ENCODE data around the gene PAN3. TPM values are rescaled to one million over a fixed set of nuclear protein-coding genes. Genes with fewer than 3 reads are reported as not detected.

The PAN3 gene
- total and polyA plus RNA-seq, 9 donors = 16.5 to 24.0 (median 18.7) TPM

GRCh38 chr13:28163587-28163986, 25.2 kb downstream of the PAN3 start:
- no CpG with 5 or more reads among the region's 4 CpGs for WGBS (ENCODE audit: insufficient coverage)
- no peak overlapping the region for H3K4me3 ChIP-seq (ENCODE audit: low read length)
- no peak for DNase-seq
- no peak overlapping the region for H3K27ac ChIP-seq (ENCODE audit: low read length)
- H3K4me1 ChIP-seq (ENCODE audit: control insufficient read depth, insufficient read depth, low read length) = no peaks in the 10 kb centered on the region
- H3K36me3 ChIP-seq (ENCODE audit: control insufficient read depth, insufficient read depth, low read length) = no peaks in the 10 kb centered on the region
- no peaks in the 10 kb centered on the region for H3K27me3 ChIP-seq (ENCODE audit: control insufficient read depth, insufficient read depth, low read length)
- H3K9me3 ChIP-seq (replicated peaks; ENCODE audit: control insufficient read depth, low read depth, low read length) = no peaks in the 10 kb centered on the region

GRCh38 chr13:28166257-28166656, 27.9 kb downstream of the PAN3 start:
- H3K36me3 ChIP-seq (ENCODE audit: control insufficient read depth, insufficient read depth, low read length) = no peaks in the 10 kb centered on the region
- no peak overlapping the region for H3K4me3 ChIP-seq (ENCODE audit: low read length)
- no peak overlapping the region for H3K27ac ChIP-seq (ENCODE audit: low read length)
- H3K4me1 ChIP-seq (ENCODE audit: control insufficient read depth, insufficient read depth, low read length) = no peaks in the 10 kb centered on the region
- no peaks in the 10 kb centered on the region for H3K27me3 ChIP-seq (ENCODE audit: control insufficient read depth, insufficient read depth, low read length)
- 100% methylated on average over 1 of the region's 1 CpG for WGBS (ENCODE audit: insufficient coverage)
- no peaks in the 10 kb centered on the region for H3K9me3 ChIP-seq (replicated peaks; ENCODE audit: control insufficient read depth, low read depth, low read length)
- no peak for DNase-seq

- no peak overlapping the region for H3K4me3 ChIP-seq (ENCODE audit: low read length)
- no peak overlapping the region for H3K27ac ChIP-seq (ENCODE audit: low read length)
- peaks cover 4% of the 10 kb centered on the region for H3K36me3 ChIP-seq (ENCODE audit: control insufficient read depth, insufficient read depth, low read length)
- no peak for DNase-seq
- WGBS (ENCODE audit: insufficient coverage) = 100% methylated on average over 3 of the region's 5 CpGs
- H3K4me1 ChIP-seq (ENCODE audit: control insufficient read depth, insufficient read depth, low read length) = no peaks in the 10 kb centered on the region
- no peaks in the 10 kb centered on the region for H3K9me3 ChIP-seq (replicated peaks; ENCODE audit: control insufficient read depth, low read depth, low read length)
- H3K27me3 ChIP-seq (ENCODE audit: control insufficient read depth, insufficient read depth, low read length) = no peaks in the 10 kb centered on the region
Observed at GRCh38 chr13:28171266-28171665, 32.9 kb downstream of the PAN3 start.

- Histone ChIP-seq H3K36me3 (ENCODE audit: control insufficient read depth, insufficient read depth, low read length) (peaks cover 4% of the 10 kb centered on the region), H3K4me1 (ENCODE audit: control insufficient read depth, insufficient read depth, low read length) (no peaks in the 10 kb centered on the region), H3K9me3 (replicated peaks; ENCODE audit: control insufficient read depth, low read depth, low read length) (no peaks in the 10 kb centered on the region), H3K27ac (ENCODE audit: low read length) (no peak overlapping the region), H3K4me3 (ENCODE audit: low read length) (no peak overlapping the region), H3K27me3 (ENCODE audit: control insufficient read depth, insufficient read depth, low read length) (no peaks in the 10 kb centered on the region)
- DNase-seq = no peak
- WGBS (ENCODE audit: insufficient coverage) = 100% methylated on average over 1 of the region's 2 CpGs
Observed at GRCh38 chr13:28172947-28173346, 34.6 kb downstream of the PAN3 start.

- Histone ChIP-seq H3K27me3 (ENCODE audit: control insufficient read depth, insufficient read depth, low read length) (no peaks in the 10 kb centered on the region), H3K27ac (ENCODE audit: low read length) (no peak overlapping the region), H3K36me3 (ENCODE audit: control insufficient read depth, insufficient read depth, low read length) (peaks cover 4% of the 10 kb centered on the region), H3K9me3 (replicated peaks; ENCODE audit: control insufficient read depth, low read depth, low read length) (no peaks in the 10 kb centered on the region), H3K4me1 (ENCODE audit: control insufficient read depth, insufficient read depth, low read length) (no peaks in the 10 kb centered on the region), H3K4me3 (ENCODE audit: low read length) (no peak overlapping the region)
- no peak for DNase-seq
Observed at GRCh38 chr13:28173793-28174192, 35.4 kb downstream of the PAN3 start.

GRCh38 chr13:28177327-28177726, 39.0 kb downstream of the PAN3 start:
- Histone ChIP-seq H3K4me3 (ENCODE audit: low read length) (no peak overlapping the region), H3K4me1 (ENCODE audit: control insufficient read depth, insufficient read depth, low read length) (no peaks in the 10 kb centered on the region), H3K9me3 (replicated peaks; ENCODE audit: control insufficient read depth, low read depth, low read length) (no peaks in the 10 kb centered on the region), H3K36me3 (ENCODE audit: control insufficient read depth, insufficient read depth, low read length) (peaks cover 6% of the 10 kb centered on the region), H3K27ac (ENCODE audit: low read length) (no peak overlapping the region), H3K27me3 (ENCODE audit: control insufficient read depth, insufficient read depth, low read length) (no peaks in the 10 kb centered on the region)
- no peak for DNase-seq

GRCh38 chr13:28177877-28178276, 39.5 kb downstream of the PAN3 start:
- WGBS (ENCODE audit: insufficient coverage) = no CpG with 5 or more reads among the region's 1 CpG
- no peak for DNase-seq

GRCh38 chr13:28179974-28180373, 41.6 kb downstream of the PAN3 start:
- H3K36me3 ChIP-seq (ENCODE audit: control insufficient read depth, insufficient read depth, low read length) = peaks cover 6% of the 10 kb centered on the region
- H3K27ac ChIP-seq (ENCODE audit: low read length) = no peak overlapping the region
- no peaks in the 10 kb centered on the region for H3K27me3 ChIP-seq (ENCODE audit: control insufficient read depth, insufficient read depth, low read length)
- no peaks in the 10 kb centered on the region for H3K4me1 ChIP-seq (ENCODE audit: control insufficient read depth, insufficient read depth, low read length)
- DNase-seq = no peak
- no peaks in the 10 kb centered on the region for H3K9me3 ChIP-seq (replicated peaks; ENCODE audit: control insufficient read depth, low read depth, low read length)
- no peak overlapping the region for H3K4me3 ChIP-seq (ENCODE audit: low read length)

More at GRCh38 chr13:28177877-28178276, 39.5 kb downstream of the PAN3 start:
- H3K27ac ChIP-seq (ENCODE audit: low read length) = no peak overlapping the region
- H3K4me3 ChIP-seq (ENCODE audit: low read length) = no peak overlapping the region
- H3K9me3 ChIP-seq (replicated peaks; ENCODE audit: control insufficient read depth, low read depth, low read length) = no peaks in the 10 kb centered on the region
- no peaks in the 10 kb centered on the region for H3K27me3 ChIP-seq (ENCODE audit: control insufficient read depth, insufficient read depth, low read length)
- no peaks in the 10 kb centered on the region for H3K4me1 ChIP-seq (ENCODE audit: control insufficient read depth, insufficient read depth, low read length)
- peaks cover 6% of the 10 kb centered on the region for H3K36me3 ChIP-seq (ENCODE audit: control insufficient read depth, insufficient read depth, low read length)

GRCh38 chr13:28181413-28181812, 43.1 kb downstream of the PAN3 start:
- Histone ChIP-seq H3K4me1 (ENCODE audit: control insufficient read depth, insufficient read depth, low read length) (no peaks in the 10 kb centered on the region), H3K4me3 (ENCODE audit: low read length) (no peak overlapping the region), H3K36me3 (ENCODE audit: control insufficient read depth, insufficient read depth, low read length) (peaks cover 2% of the 10 kb centered on the region), H3K9me3 (replicated peaks; ENCODE audit: control insufficient read depth, low read depth, low read length) (no peaks in the 10 kb centered on the region), H3K27me3 (ENCODE audit: control insufficient read depth, insufficient read depth, low read length) (no peaks in the 10 kb centered on the region), H3K27ac (ENCODE audit: low read length) (no peak overlapping the region)
- no CpG with 5 or more reads among the region's 2 CpGs for WGBS (ENCODE audit: insufficient coverage)
- DNase-seq = no peak

GRCh38 chr13:28185256-28185655, 46.9 kb downstream of the PAN3 start:
- DNase-seq = no peak
- Histone ChIP-seq H3K27me3 (ENCODE audit: control insufficient read depth, insufficient read depth, low read length) (no peaks in the 10 kb centered on the region), H3K27ac (ENCODE audit: low read length) (no peak overlapping the region), H3K36me3 (ENCODE audit: control insufficient read depth, insufficient read depth, low read length) (peaks cover 4% of the 10 kb centered on the region), H3K4me3 (ENCODE audit: low read length) (no peak overlapping the region), H3K9me3 (replicated peaks; ENCODE audit: control insufficient read depth, low read depth, low read length) (no peaks in the 10 kb centered on the region), H3K4me1 (ENCODE audit: control insufficient read depth, insufficient read depth, low read length) (no peaks in the 10 kb centered on the region)
- no CpG with 5 or more reads among the region's 2 CpGs for WGBS (ENCODE audit: insufficient coverage)

- Histone ChIP-seq H3K27me3 (ENCODE audit: control insufficient read depth, insufficient read depth, low read length) (no peaks in the 10 kb centered on the region), H3K9me3 (replicated peaks; ENCODE audit: control insufficient read depth, low read depth, low read length) (no peaks in the 10 kb centered on the region), H3K4me3 (ENCODE audit: low read length) (no peak overlapping the region), H3K27ac (ENCODE audit: low read length) (no peak overlapping the region), H3K4me1 (ENCODE audit: control insufficient read depth, insufficient read depth, low read length) (no peaks in the 10 kb centered on the region), H3K36me3 (ENCODE audit: control insufficient read depth, insufficient read depth, low read length) (peaks cover 11% of the 10 kb centered on the region)
- no peak for DNase-seq
- 100% methylated on average over 1 of the region's 3 CpGs for WGBS (ENCODE audit: insufficient coverage)
Observed at GRCh38 chr13:28199089-28199488, 60.7 kb downstream of the PAN3 start.
